Measurements from ENCODE around the gene JAKMIP1. TPM values are rescaled to one million over a fixed set of nuclear protein-coding genes. Genes with fewer than 3 reads are reported as not detected.

JAKMIP1 gene
- total RNA-seq, 1 experiment from 2014 or later: not detected

- DNase-seq (ENCODE audit: low read depth, low spot score) (no peak), ATAC-seq (no peak)
- Histone ChIP-seq H3K27me3 (ENCODE audit: control insufficient read depth, insufficient read depth, low read length) (peaks cover 12% of the 10 kb centered on the region), H3K27ac (ENCODE audit: low read length) (no peak overlapping the region), H3K36me3 (ENCODE audit: control insufficient read depth, insufficient read depth, low read length) (no peaks in the 10 kb centered on the region), H3K4me1 (ENCODE audit: control insufficient read depth, insufficient read depth, low read length) (no peaks in the 10 kb centered on the region), H3K4me3 (ENCODE audit: low read depth in 2 of 2, low read length in 2 of 2) (no peak overlapping the region), H3K9me3 (ENCODE audit: control insufficient read depth, insufficient read depth, low read depth, low read length) (no peaks in the 10 kb centered on the region)
- intact Hi-C loops (cut with micrococcal nuclease; ENCODE audit: unreplicated experiment): no loop called here
- POLR2A ChIA-PET: no interaction called here
- CTCF ChIA-PET: no interaction called here
- TF ChIP-seq SIN3A (IDR thresholded peaks at IDR 0.05; ENCODE audit: borderline replicate concordance, insufficient read depth, low read depth, low read length): no peak
- no peak for TF ChIP-seq CTCF (IDR thresholded peaks at IDR 0.05)
- TF ChIP-seq TCF7L2 (IDR thresholded peaks at IDR 0.05; ENCODE audit: low read depth, low read length): no peak
- no peak for TF ChIP-seq REST (IDR thresholded peaks at IDR 0.05; ENCODE audit: insufficient read depth in 1 of 2, low read depth in 2 of 2, low read length in 1 of 2)
- TF ChIP-seq POLR2AphosphoS5 (IDR thresholded peaks at IDR 0.05; ENCODE audit: low read depth, low read length): no peak
- in situ Hi-C loops (cut with HindIII; ENCODE audit: low pct_unique_long_range_greater_than_20kb, low sequenced_read_pairs): no loop called here
- no TSS peak for BruUV-seq (replicated peaks)
These were observed 22.5 kb upstream of the JAKMIP1 start for GRCh38 chr4:6222761-6223292.

- BruUV-seq (replicated peaks): no TSS peak
- Histone ChIP-seq H3K9me3 (ENCODE audit: control insufficient read depth, insufficient read depth, low read depth, low read length) (no peaks in the 10 kb centered on the region), H3K4me3 (ENCODE audit: low read depth in 2 of 2, low read length in 2 of 2) (no peak overlapping the region), H3K27ac (ENCODE audit: low read length) (no peak overlapping the region), H3K4me1 (ENCODE audit: control insufficient read depth, insufficient read depth, low read length) (no peaks in the 10 kb centered on the region), H3K27me3 (ENCODE audit: control insufficient read depth, insufficient read depth, low read length) (peaks cover 19% of the 10 kb centered on the region), H3K36me3 (ENCODE audit: control insufficient read depth, insufficient read depth, low read length) (no peaks in the 10 kb centered on the region)
- ChIA-PET POLR2A (no interaction called here), CTCF (no interaction called here)
- intact Hi-C loops (cut with micrococcal nuclease; ENCODE audit: unreplicated experiment) (no loop called here), in situ Hi-C loops (cut with HindIII; ENCODE audit: low pct_unique_long_range_greater_than_20kb, low sequenced_read_pairs) (no loop called here)
- no peak for ATAC-seq
- DNase-seq (ENCODE audit: low read depth, low spot score): no peak
- TF ChIP-seq REST (IDR thresholded peaks at IDR 0.05; ENCODE audit: insufficient read depth in 1 of 2, low read depth in 2 of 2, low read length in 1 of 2) (no peak), SIN3A (IDR thresholded peaks at IDR 0.05; ENCODE audit: borderline replicate concordance, insufficient read depth, low read depth, low read length) (no peak), TCF7L2 (IDR thresholded peaks at IDR 0.05; ENCODE audit: low read depth, low read length) (no peak), CTCF (IDR thresholded peaks at IDR 0.05) (no peak), POLR2AphosphoS5 (IDR thresholded peaks at IDR 0.05; ENCODE audit: low read depth, low read length) (no peak)
These were observed 21.8 kb upstream of the JAKMIP1 start for GRCh38 chr4:6221851-6222760.
